ENCODE results near the gene RAD51AP1. TPM values are rescaled to one million over a fixed set of nuclear protein-coding genes. Genes with fewer than 3 reads are reported as not detected.

The RAD51AP1 gene
- total and polyA plus RNA-seq, 2 of the 8 experiments (the other 6 are each of a cell fraction or from before 2014, with no cell fraction given) = 29.7 to 48.3 TPM

DNA sequence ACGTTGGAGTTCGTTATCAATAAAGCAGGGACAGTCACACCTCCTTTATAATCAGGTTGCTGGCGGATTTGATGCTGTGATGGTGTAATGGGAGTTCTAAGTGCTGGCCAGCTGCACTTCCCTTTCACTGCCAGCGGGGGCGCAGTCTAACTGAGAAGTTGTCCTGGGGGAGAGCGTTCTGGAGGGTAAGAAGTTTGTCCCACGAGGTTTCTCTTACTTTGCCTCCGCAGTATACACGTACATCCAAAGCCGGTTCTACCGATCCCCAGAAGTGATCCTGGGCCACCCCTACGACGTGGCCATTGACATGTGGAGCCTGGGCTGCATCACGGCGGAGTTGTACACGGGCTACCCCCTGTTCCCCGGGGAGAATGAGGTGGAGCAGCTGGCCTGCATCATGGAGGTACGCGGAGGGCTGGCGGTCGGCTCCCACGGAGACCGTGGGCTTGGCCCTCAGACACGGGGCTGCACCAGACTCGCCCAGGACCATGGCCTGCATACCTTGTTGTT, 66.0 kb downstream of the RAD51AP1 start:
- Histone ChIP-seq H3K18ac (ENCODE audit: extremely low read depth, low read length) (peak overlapping the region; percentile 84; the same call in 1 of the 2 replicates), H2BK20ac (ENCODE audit: low read length) (no peak overlapping the region), H2BK12ac (ENCODE audit: low read depth, low read length) (no peak overlapping the region), H4K91ac (replicated peaks; ENCODE audit: insufficient read length, low read length) (peak overlapping the region; percentile 83), H3K9me3 (ENCODE audit: insufficient read depth in 2 of 2, low read depth in 1 of 2, low read length in 1 of 2) (no peaks in the 10 kb centered on the region), H4K8ac (ENCODE audit: extremely low read depth, insufficient read depth, low read length) (peak overlapping the region; percentile 84), H3K56ac (replicated peaks; ENCODE audit: insufficient read length, low read depth, low read length) (peak overlapping the region; percentile 56), H3K9ac (replicated peaks in 1 of 4; ENCODE audit: extremely low read depth in 1 of 4, low read depth in 3 of 4, low read length in 3 of 4) (peak overlapping the region in 3 of 4 experiments; percentile 13 to 70 (median 34); a peak in 6 of 7 replicates), H3K23ac (ENCODE audit: insufficient read length) (no peak overlapping the region), H3K79me1 (ENCODE audit: low read depth, low read length) (no peaks in the 10 kb centered on the region), H3K4me2 (ENCODE audit: insufficient read depth in 1 of 2, low read depth in 2 of 2, low read length in 2 of 2) (peak overlapping the region; percentile 43 to 89), H2BK5ac (ENCODE audit: low read depth, low read length) (no peak overlapping the region; the same call in 1 of the 2 replicates), H3K4ac (replicated peaks; ENCODE audit: insufficient read length, low read depth, low read length) (no peak overlapping the region), H4K20me1 (replicated peaks in 1 of 2; ENCODE audit: control insufficient read depth in 1 of 2, insufficient read depth in 2 of 2, low read length in 2 of 2) (no peaks in the 10 kb centered on the region), H3K4me1 (replicated peaks in 1 of 4; ENCODE audit: control insufficient read depth in 3 of 4, insufficient read depth in 4 of 4, low read length in 3 of 4) (no peaks in the 10 kb centered on the region), H2BK15ac (ENCODE audit: low read length) (no peak overlapping the region; the same call in 1 of the 2 replicates), H3K79me2 (ENCODE audit: control insufficient read depth in 1 of 2, insufficient read depth in 2 of 2, low read length in 2 of 2) (0 out of 4 replicates have a peak, but pooled peaks cover 0 to 2% of the 10 kb centered on the region in 2 experiments), H2AFZ (ENCODE audit: low read length) (peak overlapping the region; percentile 100), H2AK5ac (ENCODE audit: low read depth, low read length) (no peak overlapping the region), H2BK120ac (replicated peaks; ENCODE audit: low read depth, low read length) (peak overlapping the region; percentile 76), H3K23me2 (ENCODE audit: low read depth, low read length) (no peaks in the 10 kb centered on the region), H3K14ac (ENCODE audit: insufficient read length) (no peak overlapping the region), H3K27ac (ENCODE audit: low read depth, low read length) (peak overlapping the region; percentile 27; the same call in 1 of the 2 replicates), H3K27me3 (replicated peaks in 1 of 4; ENCODE audit: control insufficient read depth in 3 of 4, extremely low read depth in 1 of 4, insufficient read depth in 3 of 4, low read length in 3 of 4) (no peaks in the 10 kb centered on the region), H4K5ac (ENCODE audit: insufficient read length, low read depth, low read length) (peak overlapping the region; percentile 51), H3K4me3 (ENCODE audit: extremely low read depth in 1 of 4, insufficient read depth in 2 of 4, low read depth in 3 of 4, low read length in 4 of 4) (peak overlapping the region; percentile 68 to 96 (median 86)), H3K36me3 (ENCODE audit: control insufficient read depth in 2 of 4, insufficient read depth in 4 of 4, low read length in 3 of 4) (no peaks in the 10 kb centered on the region)
- CTCF ChIA-PET (ENCODE audit: partially characterized antibody) = interaction anchor here (0.6 to 3.8 kb wide), 24 partner anchors 8 to 1564 kb away, joined by 3 to 50 read pairs (median 4); partner anchors contain the start of genes AKAP3, DYRK4 and NDUFA9
- POLR2A ChIA-PET (ENCODE audit: partially characterized antibody) = interaction anchor here (0.8 to 1.6 kb wide), 2 partner anchors 10 to 44 kb away, joined by 3 to 4 read pairs; partner anchors contain the start of genes AKAP3 and NDUFA9
- DNase-seq (ENCODE audit: low read depth in 1 of 2, low spot score in 2 of 2) = peak; percentile 21 to 79
- peak; percentile 74 for FAIRE-seq
- whole genome bisulfite sequencing, 2 experiments (ENCODE audit: extremely low coverage in 1 of 2, insufficient coverage in 1 of 2, insufficient read length in 1 of 2, insufficient replicate concordance in 2 of 2, low coverage in 1 of 2, low lambda C conversion rate in 2 of 2, missing lambda C conversion rate in 1 of 2) = 2% methylated on average over 25 of the region's 25 CpGs; no CpG with 5 or more reads in 1 of the 2 experiments
- TF ChIP-seq CBX8 (IDR thresholded peaks at IDR 0.05; ENCODE audit: borderline replicate concordance, low read depth, low read length) = no peak
- no peak for TF ChIP-seq CHD2 (IDR thresholded peaks at IDR 0.05; ENCODE audit: low read length)
- no peak for TF ChIP-seq CTBP2 (IDR thresholded peaks at IDR 0.05; ENCODE audit: borderline replicate concordance, insufficient read depth, insufficient read length, low read length)
- no peak for TF ChIP-seq RFX5 (IDR thresholded peaks at IDR 0.05; ENCODE audit: borderline replicate concordance, low read depth, low read length)
- no peak for TF ChIP-seq EGR1 (IDR thresholded peaks at IDR 0.05; ENCODE audit: borderline replicate concordance, low read depth, low read length)
- no peak for TF ChIP-seq EZH2 (IDR thresholded peaks at IDR 0.05; ENCODE audit: low read depth, low read length, severe bottlenecking)
- no peak for TF ChIP-seq JUN (IDR thresholded peaks at IDR 0.05; ENCODE audit: low read depth, low read length)
- TF ChIP-seq, protein P1, sequence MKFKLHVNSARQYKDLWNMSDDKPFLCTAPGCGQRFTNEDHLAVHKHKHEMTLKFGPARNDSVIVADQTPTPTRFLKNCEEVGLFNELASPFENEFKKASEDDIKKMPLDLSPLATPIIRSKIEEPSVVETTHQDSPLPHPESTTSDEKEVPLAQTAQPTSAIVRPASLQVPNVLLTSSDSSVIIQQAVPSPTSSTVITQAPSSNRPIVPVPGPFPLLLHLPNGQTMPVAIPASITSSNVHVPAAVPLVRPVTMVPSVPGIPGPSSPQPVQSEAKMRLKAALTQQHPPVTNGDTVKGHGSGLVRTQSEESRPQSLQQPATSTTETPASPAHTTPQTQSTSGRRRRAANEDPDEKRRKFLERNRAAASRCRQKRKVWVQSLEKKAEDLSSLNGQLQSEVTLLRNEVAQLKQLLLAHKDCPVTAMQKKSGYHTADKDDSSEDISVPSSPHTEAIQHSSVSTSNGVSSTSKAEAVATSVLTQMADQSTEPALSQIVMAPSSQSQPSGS (IDR thresholded peaks at IDR 0.05; ENCODE audit: low read length) = no peak
- no peak; a peak in 1 of 4 replicates for TF ChIP-seq HDAC2 (IDR thresholded peaks at IDR 0.05; ENCODE audit: borderline replicate concordance in 1 of 2, low read depth in 2 of 2, low read length in 2 of 2)
- TF ChIP-seq JUND (IDR thresholded peaks at IDR 0.05; ENCODE audit: low read length) = no peak
